H1 (cell line): ENCODE results near the gene SLX1A. TPM values are rescaled to one million over a fixed set of nuclear protein-coding genes. Genes with fewer than 3 reads are reported as not detected.

Source experiments
- CHD2 ChIP-seq: IDR thresholded peaks from 2 replicates; pipeline ENCODE4 v1.6.1; 2012; ENCODE audit warnings: low read length, improper control_type of control experiment
- HDAC2 ChIP-seq, 2 experiments: fragments of 300-600 bp in 1 of 2; sonication (generic) in 1 of 2; IDR thresholded peaks; 2 replicates each; pipeline ENCODE4 v1.6.1; 2011 to 2012; ENCODE audit warnings: low read depth in 2 of 2, low read length in 2 of 2, mild to moderate bottlenecking in 2 of 2, moderate library complexity in 2 of 2, borderline replicate concordance in 1 of 2, inconsistent platforms in 1 of 2
- polyA plus RNA-seq, 7 experiments: library from polyadenylated mRNA; depleted of rRNA in 3 of 7; stranded (reverse) in 5 of 7; unstranded in 2 of 7; fragments of >200 nt in 5 of 7; fragments of 200-250 nt in 2 of 7; gene quantifications; 1 replicate in 5 of 7; 2 replicates in 1 of 7; 4 replicates in 1 of 7; pipeline versions ENCODE4 v1.2.1 to v1.2.3, GENCODE V29; 2011 to 2013; ENCODE audit warnings: missing spikeins in 2 of 7, mixed read lengths in 2 of 7
- total RNA-seq: library from RNA; stranded (reverse); fragmentation: NEBNext Ultra II Directional; extraction: Animal tissue kit (Norgen Biotek cat#: 25700); gene quantifications from 2 replicates; pipeline ENCODE4 v1.2.1, GENCODE V29; 2021

Gene SLX1A
- total and polyA plus RNA-seq, 2 of the 8 experiments (the other 6 are each of a cell fraction or from before 2014, with no cell fraction given), result 4.7 to 36.9 TPM

GRCh38 chr16:30184096-30184890 is 9.4 kb upstream of the SLX1A start (continued):
- TF ChIP-seq HDAC2 (IDR thresholded peaks at IDR 0.05; ENCODE audit: borderline replicate concordance in 1 of 2, low read depth in 2 of 2, low read length in 2 of 2) (no peak), CHD2 (no peak)
